HEK293 (cell line): ENCODE measurements around the gene CLINT1.
A peak's percentile ranks its signal among the peaks of the same experiment; 100 is the strongest.

ENCODE experiments used
- CTCF ChIA-PET: fragments of 350-600 bp; formaldehyde crosslinking; extraction: SDS; loops from one replicate; lab custom pipeline; 2021; ENCODE audit warnings: antibody characterized with exemption; lab: Yijun Ruan, JAX
- POLR2A ChIA-PET: fragments of 300-600 bp; formaldehyde crosslinking; extraction: SDS; loops from one replicate; lab custom pipeline; 2020; ENCODE audit warnings: antibody characterized with exemption, inconsistent platforms; lab: Yijun Ruan, JAX
- H3K27ac ChIP-seq: fragments of 200-500 bp; sonication (Bioruptor generic); 2 replicates; pipeline ENCODE4 v1.5.1; 2014; ENCODE audit warnings: low read depth, low read length, control low read depth, inconsistent platforms; ENCODE audit errors: extremely low read depth
- H3K36me3 ChIP-seq, 2 experiments: fragments of 200-500 bp in 1 of 2; sonication (Bioruptor generic) in 1 of 2; 1 replicate in 1 of 2; 2 replicates in 1 of 2; pipeline ENCODE4 v1.5.1; 2014 to 2017; ENCODE audit warnings: inconsistent platforms in 2 of 2, low read length in 2 of 2; ENCODE audit not compliant: control insufficient read depth in 2 of 2, insufficient read depth in 1 of 2
- H3K4me1 ChIP-seq: fragments of 200-500 bp; sonication (Bioruptor generic); 2 replicates; pipeline ENCODE4 v1.5.1; 2014; ENCODE audit warnings: mild to moderate bottlenecking, low read length, inconsistent platforms; ENCODE audit not compliant: control insufficient read depth, insufficient read depth
- H3K4me3 ChIP-seq: 2 replicates; pipeline ENCODE4 v1.5.1; 2011; ENCODE audit warnings: low read depth, mild to moderate bottlenecking, control low read depth, low read length, moderate library complexity
- H3K9me3 ChIP-seq: fragments of 200-500 bp; sonication (Bioruptor generic); 2 replicates; pipeline ENCODE4 v1.5.1; 2014; ENCODE audit warnings: low read depth, low read length, inconsistent platforms; ENCODE audit not compliant: control insufficient read depth, insufficient read depth
- FEZF1 ChIP-seq: fragments of 450-650 bp; formaldehyde crosslinking; IDR thresholded peaks from 2 replicates; pipeline ENCODE4 v1.5.1; 2016; ENCODE audit warnings: missing biosample characterization, missing genetic modification characterization
- GLI2 ChIP-seq: fragments of 450-650 bp; formaldehyde crosslinking; IDR thresholded peaks from 2 replicates; pipeline ENCODE4; 2017; ENCODE audit warnings: missing biosample characterization, missing genetic modification characterization, low read depth, borderline replicate concordance
- INSM2 ChIP-seq: fragments of 450-650 bp; formaldehyde crosslinking; IDR thresholded peaks from 2 replicates; pipeline ENCODE4 v1.5.1; 2016; ENCODE audit warnings: missing biosample characterization, missing genetic modification characterization
- PRDM6 ChIP-seq: fragments of 450-650 bp; formaldehyde crosslinking; IDR thresholded peaks from 2 replicates; pipeline ENCODE4 v1.5.1; 2017; ENCODE audit warnings: missing biosample characterization, missing genetic modification characterization
- ZNF148 ChIP-seq: fragments of 450-650 bp; formaldehyde crosslinking; IDR thresholded peaks from 2 replicates; pipeline ENCODE4 v1.5.0; 2017; ENCODE audit warnings: missing biosample characterization, missing genetic modification characterization, borderline replicate concordance
- ZNF169 ChIP-seq: fragments of 450-650 bp; formaldehyde crosslinking; IDR thresholded peaks from 2 replicates; pipeline ENCODE4 v1.5.1; 2016; ENCODE audit warnings: missing biosample characterization, missing genetic modification characterization
- ZNF530 ChIP-seq: fragments of 450-650 bp; formaldehyde crosslinking; IDR thresholded peaks from 2 replicates; pipeline ENCODE4 v1.5.1; 2016; ENCODE audit warnings: low read depth, missing biosample characterization, missing genetic modification characterization
- ZNF555 ChIP-seq: fragments of 450-650 bp; formaldehyde crosslinking; conservative IDR thresholded peaks from 2 replicates; pipeline ENCODE4 v1.5.1; 2017; ENCODE audit warnings: missing biosample characterization, mild to moderate bottlenecking, missing genetic modification characterization, inconsistent platforms
- ZNF677 ChIP-seq: fragments of 450-650 bp; IDR thresholded peaks from 2 replicates; pipeline ENCODE4 v1.5.0; 2018; ENCODE audit warnings: missing biosample characterization, mild to moderate bottlenecking, missing genetic modification characterization, moderate library complexity
- ZSCAN23 ChIP-seq: fragments of 450-650 bp; formaldehyde crosslinking; IDR thresholded peaks from 2 replicates; pipeline ENCODE4 v1.5.1; 2016; ENCODE audit warnings: missing biosample characterization, missing genetic modification characterization

CLINT1 gene

GRCh38 chr5:157828105-157828943 is 30.6 kb downstream of the CLINT1 start:
- ChIA-PET POLR2A (interaction anchor here (0.6 kb wide), 1 partner anchor 9 kb away, joined by 3 read pairs; no protein-coding TSS in a partner anchor), CTCF (interaction anchor here (0.6 to 4.3 kb wide), 8 partner anchors 10 to 1986 kb away, joined by 3 to 42 read pairs (median 4); partner anchors contain the start of gene CLINT1)
- Histone ChIP-seq H3K36me3 (no peaks in the 10 kb centered on the region; a peak in 1 of 3 replicates), H3K9me3 (no peaks in the 10 kb centered on the region), H3K4me3 (no peak overlapping the region), H3K4me1 (peaks cover 16% of the 10 kb centered on the region), H3K27ac (no peak overlapping the region)
- TF ChIP-seq ZSCAN23 (tag by site-specific recombination) (no peak), PRDM6 (tag by site-specific recombination) (0 out of 2 replicates have a peak, but pooled peaks have one; percentile 17), ZNF677 (tag by site-specific recombination) (no peak), ZNF169 (tag by site-specific recombination) (no peak), ZNF148 (tag by site-specific recombination) (no peak), ZNF555 (tag by site-specific recombination) (no peak), INSM2 (tag by site-specific recombination) (no peak)

GRCh38 chr5:157827423-157827822 is 31.5 kb downstream of the CLINT1 start:
- CTCF ChIA-PET: no interaction called here
- Histone ChIP-seq H3K4me1 (peaks cover 16% of the 10 kb centered on the region), H3K4me3 (no peak overlapping the region), H3K9me3 (no peaks in the 10 kb centered on the region), H3K36me3 (no peaks in the 10 kb centered on the region; a peak in 1 of 3 replicates), H3K27ac (no peak overlapping the region)
- POLR2A ChIA-PET: no interaction called here
- TF ChIP-seq GLI2 (tag by site-specific recombination): no peak
- peak; percentile 58 for TF ChIP-seq PRDM6 (tag by site-specific recombination)
- TF ChIP-seq ZSCAN23 (tag by site-specific recombination): no peak

- CTCF ChIA-PET: interaction anchor here (0.7 to 1.9 kb wide), 4 partner anchors 9 to 125 kb away, joined by 3 to 10 read pairs (median 4); no protein-coding TSS in a partner anchor
- Histone ChIP-seq H3K9me3 (no peaks in the 10 kb centered on the region), H3K4me3 (no peak overlapping the region), H3K36me3 (no peaks in the 10 kb centered on the region), H3K4me1 (peaks cover 23% of the 10 kb centered on the region), H3K27ac (no peak overlapping the region)
- TF ChIP-seq ZNF530 (tag by site-specific recombination): 0 out of 2 replicates have a peak, but pooled peaks have one; percentile 31
- no peak for TF ChIP-seq FEZF1 (tag by site-specific recombination)
- POLR2A ChIA-PET: no interaction called here
Observed at GRCh38 chr5:157823655-157824054, 35.3 kb downstream of the CLINT1 start.
